ENCODE data around the gene FGFRL1.

- peak; percentile 75 for TF ChIP-seq CTCF (IDR thresholded peaks at IDR 0.05; ENCODE audit: low read depth, low read length, poor library complexity, severe bottlenecking)
- no peak for TF ChIP-seq EZH2phosphoT487 (IDR thresholded peaks at IDR 0.05; ENCODE audit: borderline replicate concordance, low read length)
Measured at GRCh38 chr4:1072830-1073446, 61.5 kb downstream of the FGFRL1 start.
